Globus pallidus (tissue), 1 donor: ENCODE results near the gene NMB.
"Not testable (repeated sequence)": the region's sequence is repeated elsewhere in the genome, so short reads cannot be mapped to it uniquely, and the experiment has no call there.

Source experiments
- DNase-seq: peaks from one replicate; pipeline ENCODE4 v3.0.0-alpha.2; 2015; ENCODE audit warnings: low spot score

NMB gene

GRCh38 chr15:84654689-84655453 lies 3.1 kb downstream of the NMB start:
- DNase-seq: peak; percentile 92

- DNase-seq: peak; percentile 98
These were observed 3.9 kb downstream of the NMB start, which contains the start of gene WDR73 for GRCh38 chr15:84653910-84654688. WDR73 (minus strand) TSS chr15:84654283; CDS start chr15:84654274, 9 bp downstream.

GRCh38 chr15:84653584-84653909 lies 4.5 kb downstream of the NMB start:
- no peak for DNase-seq

GRCh38 chr15:84649706-84650105 lies 8.3 kb downstream of the NMB start:
- DNase-seq: no peak

GRCh38 chr15:84648539-84648938 lies 9.5 kb downstream of the NMB start:
- DNase-seq: no peak

- DNase-seq: no peak
These were observed 10.3 kb downstream of the NMB start for GRCh38 chr15:84647726-84648125.

- no peak for DNase-seq
These were observed 12.0 kb downstream of the NMB start for GRCh38 chr15:84645997-84646396.

GRCh38 chr15:84645496-84645895 lies 12.5 kb downstream of the NMB start:
- no peak for DNase-seq

GRCh38 chr15:84643838-84644237 lies 14.2 kb downstream of the NMB start:
- no peak for DNase-seq

- DNase-seq: not testable (repeated sequence)
These were observed 15.4 kb downstream of the NMB start for GRCh38 chr15:84642640-84643039.

GRCh38 chr15:84641871-84642270 lies 16.1 kb downstream of the NMB start:
- not testable (repeated sequence) for DNase-seq

GRCh38 chr15:84638103-84638502 lies 19.9 kb downstream of the NMB start:
- DNase-seq: peak; percentile 51

GRCh38 chr15:84634228-84634837 lies 23.7 kb downstream of the NMB start:
- DNase-seq: peak; percentile 48

- DNase-seq: peak; percentile 69
These were observed 24.4 kb downstream of the NMB start for GRCh38 chr15:84633311-84634227.

- DNase-seq: no peak
These were observed 26.2 kb downstream of the NMB start for GRCh38 chr15:84631706-84632272.

- no peak for DNase-seq
These were observed 29.0 kb downstream of the NMB start for GRCh38 chr15:84629033-84629432.

GRCh38 chr15:84625123-84625522 lies 32.9 kb downstream of the NMB start:
- no peak for DNase-seq

GRCh38 chr15:84624359-84624758 lies 33.6 kb downstream of the NMB start:
- no peak for DNase-seq

GRCh38 chr15:84621358-84621979 lies 36.5 kb downstream of the NMB start:
- DNase-seq: no peak

- no peak for DNase-seq
These were observed 37.4 kb downstream of the NMB start for GRCh38 chr15:84620626-84621025.

GRCh38 chr15:84616235-84616634 lies 41.8 kb downstream of the NMB start:
- no peak for DNase-seq
